ENCODE data around the gene UCK2. TPM values are rescaled to one million over a fixed set of nuclear protein-coding genes. Genes with fewer than 3 reads are reported as not detected.

Gene UCK2
- total RNA-seq, 1 donor from 2014 or later = 112 TPM

DNA sequence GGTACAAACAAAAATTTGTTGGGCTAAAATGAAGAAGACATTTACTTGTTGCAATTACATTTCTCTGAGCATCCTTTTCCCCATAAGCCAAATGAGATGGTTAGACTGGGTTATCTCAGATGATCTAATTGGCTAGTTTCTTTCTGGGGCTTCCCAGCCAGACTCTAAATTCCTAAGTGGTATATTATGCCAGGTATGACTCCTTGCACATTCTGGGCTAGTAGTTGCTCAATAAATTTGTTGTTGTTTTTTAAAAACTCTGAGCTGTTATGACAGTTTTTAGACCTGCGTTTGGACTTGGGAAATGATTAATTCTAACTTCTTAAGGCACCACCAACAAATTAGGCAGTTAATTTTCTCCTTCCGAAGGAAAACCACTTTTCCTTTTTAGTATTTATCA is 66.1 kb downstream of the UCK2 start:
- Mint-ChIP-seq H3K4me1 (ENCODE audit: low read depth) (peaks cover 21% of the 10 kb centered on the region), H3K27me3 (ENCODE audit: insufficient read depth) (no peaks in the 10 kb centered on the region), H3K9me3 (no peaks in the 10 kb centered on the region), H3K4me3 (no peak overlapping the region), H3K27ac (no peak overlapping the region), H3K36me3 (ENCODE audit: low read depth) (peaks cover 32% of the 10 kb centered on the region)
- DNase-seq (ENCODE audit: low spot score) = no peak
- intact Hi-C loops (cut with micrococcal nuclease) = no loop called here

DNA sequence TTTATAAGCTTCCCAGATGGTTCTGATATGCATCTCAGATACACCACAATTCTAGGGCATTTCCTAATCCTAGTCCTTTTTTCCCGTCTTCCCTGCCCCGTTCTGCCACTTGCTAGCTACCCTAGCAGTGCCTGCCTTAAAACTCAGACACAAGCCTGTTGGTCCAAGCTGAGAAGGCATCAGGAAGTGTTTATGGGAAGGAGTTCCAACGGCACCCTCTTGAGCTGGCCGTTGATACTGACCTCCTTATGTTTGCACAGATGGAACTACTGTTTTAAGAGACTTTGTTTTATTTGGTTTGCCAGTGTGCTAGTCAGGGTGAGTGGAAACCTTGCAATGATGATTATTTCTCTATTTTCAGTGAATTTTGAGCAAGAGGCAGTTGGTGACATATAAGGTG is 67.2 kb downstream of the UCK2 start:
- H3K27ac Mint-ChIP-seq = no peak overlapping the region
- H3K36me3 Mint-ChIP-seq (ENCODE audit: low read depth) = peaks cover 32% of the 10 kb centered on the region
- H3K9me3 Mint-ChIP-seq = no peaks in the 10 kb centered on the region

GRCh38 chr1:165895451-165895871 is 68.0 kb downstream of the UCK2 start:
- H3K27ac Mint-ChIP-seq = peak overlapping the region; percentile 32
- no peaks in the 10 kb centered on the region for H3K27me3 Mint-ChIP-seq (ENCODE audit: insufficient read depth)
- no peaks in the 10 kb centered on the region for H3K9me3 Mint-ChIP-seq
- H3K4me1 Mint-ChIP-seq (ENCODE audit: low read depth) = peaks cover 28% of the 10 kb centered on the region
- intact Hi-C loops (cut with micrococcal nuclease) = no loop called here
- no peak overlapping the region for H3K4me3 Mint-ChIP-seq
- H3K36me3 Mint-ChIP-seq (ENCODE audit: low read depth) = peaks cover 32% of the 10 kb centered on the region
- no peak for DNase-seq (ENCODE audit: low spot score)

More for the DNA sequence above, 67.2 kb downstream of the UCK2 start:
- intact Hi-C loops (cut with micrococcal nuclease) = no loop called here
- DNase-seq (ENCODE audit: low spot score) = no peak
- no peak overlapping the region for H3K4me3 Mint-ChIP-seq
- no peaks in the 10 kb centered on the region for H3K27me3 Mint-ChIP-seq (ENCODE audit: insufficient read depth)
- H3K4me1 Mint-ChIP-seq (ENCODE audit: low read depth) = peaks cover 21% of the 10 kb centered on the region

DNA sequence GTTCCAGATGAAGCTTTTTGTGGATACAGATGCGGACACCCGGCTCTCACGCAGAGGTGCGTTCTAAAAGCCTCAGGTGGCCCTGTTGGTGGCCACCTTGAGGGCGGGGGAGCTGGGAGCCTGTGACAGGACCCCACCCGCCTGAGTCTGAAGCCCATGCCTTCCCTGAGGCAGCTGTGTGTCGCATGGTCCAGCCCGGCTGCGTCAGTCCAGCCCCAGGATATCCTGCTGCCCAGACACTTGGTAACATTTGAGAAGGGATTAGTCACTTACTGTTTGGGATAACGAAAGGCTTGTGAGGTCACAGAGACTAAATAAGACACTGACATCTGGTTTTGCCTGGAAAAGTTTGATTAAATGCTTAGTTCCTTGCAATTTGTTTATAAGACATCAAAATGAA is 68.9 kb downstream of the UCK2 start:
- Mint-ChIP-seq H3K4me1 (ENCODE audit: low read depth) (peaks cover 28% of the 10 kb centered on the region), H3K27ac (no peak overlapping the region), H3K36me3 (ENCODE audit: low read depth) (peaks cover 33% of the 10 kb centered on the region), H3K27me3 (ENCODE audit: insufficient read depth) (no peaks in the 10 kb centered on the region), H3K9me3 (no peaks in the 10 kb centered on the region), H3K4me3 (no peak overlapping the region)
- intact Hi-C loops (cut with micrococcal nuclease) = no loop called here
- DNase-seq (ENCODE audit: low spot score) = no peak

DNA sequence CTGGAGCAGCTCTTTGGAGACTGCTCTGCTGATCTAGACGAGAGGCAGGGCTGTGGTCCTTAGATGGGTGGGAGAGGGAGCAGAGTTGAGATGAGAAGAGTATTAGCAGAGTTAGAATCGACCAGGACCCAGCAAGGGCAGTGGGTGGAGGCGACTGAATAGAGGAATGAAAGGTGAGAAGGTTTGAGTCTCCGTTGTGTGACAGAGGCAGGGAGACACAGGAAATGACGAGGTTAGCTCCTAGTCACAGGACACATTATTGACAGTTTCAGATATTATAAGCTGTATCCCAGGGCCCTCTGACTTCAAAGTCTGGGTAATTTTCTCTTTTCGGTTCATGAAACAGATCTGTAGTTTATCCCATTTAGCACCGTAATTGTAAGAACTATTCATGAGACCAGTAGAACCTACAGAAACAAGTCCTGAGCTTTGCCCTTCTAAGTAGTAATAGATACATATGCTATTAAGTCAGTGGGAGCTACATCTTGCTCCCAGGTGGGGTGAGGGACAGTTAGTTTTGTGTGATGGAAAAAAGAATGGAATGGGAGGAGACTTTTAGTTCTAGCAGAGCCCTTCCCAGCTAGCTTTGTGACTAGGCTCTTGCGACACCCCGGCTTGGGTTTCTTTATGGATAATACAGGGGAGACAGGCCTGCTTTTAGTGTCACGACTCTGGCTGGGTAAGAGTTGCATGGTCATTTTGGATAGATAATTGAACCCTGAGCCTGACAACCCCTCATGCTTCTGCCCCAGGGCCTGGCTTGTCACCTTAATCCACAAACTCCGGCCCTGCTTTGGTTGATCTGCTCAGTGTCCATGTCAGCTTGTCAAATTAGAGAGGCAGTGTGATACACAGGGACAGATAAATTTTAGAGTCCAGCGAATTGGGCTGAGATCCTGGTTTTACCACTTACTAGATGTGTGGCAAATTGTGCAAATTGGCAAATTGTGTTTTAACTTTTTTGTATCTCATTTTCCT is 70.2 kb downstream of the UCK2 start:
- Mint-ChIP-seq H3K4me1 (ENCODE audit: low read depth) (peaks cover 25% of the 10 kb centered on the region), H3K9me3 (no peaks in the 10 kb centered on the region), H3K36me3 (ENCODE audit: low read depth) (peaks cover 27% of the 10 kb centered on the region), H3K4me3 (no peak overlapping the region), H3K27ac (peak overlapping the region; percentile 24), H3K27me3 (ENCODE audit: insufficient read depth) (no peaks in the 10 kb centered on the region)
- intact Hi-C loops (cut with micrococcal nuclease) = no loop called here
- no peak for DNase-seq (ENCODE audit: low spot score)

GRCh38 chr1:165898837-165899236 is 71.4 kb downstream of the UCK2 start:
- H3K27ac Mint-ChIP-seq = peak overlapping the region; percentile 19
- DNase-seq (ENCODE audit: low spot score) = no peak
- H3K4me3 Mint-ChIP-seq = no peak overlapping the region
- peaks cover 21% of the 10 kb centered on the region for H3K4me1 Mint-ChIP-seq (ENCODE audit: low read depth)
- intact Hi-C loops (cut with micrococcal nuclease) = no loop called here
- H3K9me3 Mint-ChIP-seq = no peaks in the 10 kb centered on the region
- no peaks in the 10 kb centered on the region for H3K27me3 Mint-ChIP-seq (ENCODE audit: insufficient read depth)
- peaks cover 28% of the 10 kb centered on the region for H3K36me3 Mint-ChIP-seq (ENCODE audit: low read depth)

DNA sequence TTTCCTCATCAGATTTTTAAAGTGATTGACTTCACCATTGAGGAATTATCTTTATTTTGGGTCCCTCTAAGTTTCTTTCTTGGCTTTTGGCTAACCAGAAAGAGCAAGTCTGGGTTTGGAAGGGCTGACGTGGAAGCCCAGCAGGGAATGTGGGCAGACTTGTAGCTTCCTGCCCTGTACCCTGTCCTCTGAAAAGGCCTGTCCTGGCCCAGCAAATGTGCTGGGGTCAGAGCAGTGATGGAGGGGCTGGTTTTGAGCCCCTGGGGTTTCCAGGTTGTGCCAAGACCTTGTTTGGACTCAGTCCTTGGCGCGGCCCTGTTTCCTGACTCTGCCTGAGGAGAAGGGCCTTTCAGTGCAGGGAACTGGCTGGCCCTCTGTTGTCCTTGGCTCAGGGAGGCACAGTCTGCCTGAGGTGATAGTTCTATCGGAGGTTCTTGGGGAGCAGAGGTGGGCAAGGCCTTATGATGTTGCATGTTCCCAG is 72.1 kb downstream of the UCK2 start:
- peaks cover 28% of the 10 kb centered on the region for H3K36me3 Mint-ChIP-seq (ENCODE audit: low read depth)
- H3K4me1 Mint-ChIP-seq (ENCODE audit: low read depth) = peaks cover 21% of the 10 kb centered on the region
- intact Hi-C loops (cut with micrococcal nuclease) = no loop called here
- no peaks in the 10 kb centered on the region for H3K27me3 Mint-ChIP-seq (ENCODE audit: insufficient read depth)
- H3K27ac Mint-ChIP-seq = no peak overlapping the region
- no peak overlapping the region for H3K4me3 Mint-ChIP-seq
- no peaks in the 10 kb centered on the region for H3K9me3 Mint-ChIP-seq
- no peak for DNase-seq (ENCODE audit: low spot score)

- intact Hi-C loops (cut with micrococcal nuclease) = no loop called here
- H3K27ac Mint-ChIP-seq = peak overlapping the region; percentile 36
- H3K27me3 Mint-ChIP-seq (ENCODE audit: insufficient read depth) = no peaks in the 10 kb centered on the region
- DNase-seq (ENCODE audit: low spot score) = no peak
- H3K4me1 Mint-ChIP-seq (ENCODE audit: low read depth) = peaks cover 26% of the 10 kb centered on the region
- H3K36me3 Mint-ChIP-seq (ENCODE audit: low read depth) = peaks cover 28% of the 10 kb centered on the region
- H3K4me3 Mint-ChIP-seq = no peak overlapping the region
- H3K9me3 Mint-ChIP-seq = no peaks in the 10 kb centered on the region
Measured at GRCh38 chr1:165900576-165901380, 73.4 kb downstream of the UCK2 start.

GRCh38 chr1:165902565-165902964 is 75.2 kb downstream of the UCK2 start:
- Mint-ChIP-seq H3K27me3 (ENCODE audit: insufficient read depth) (no peaks in the 10 kb centered on the region), H3K36me3 (ENCODE audit: low read depth) (peaks cover 21% of the 10 kb centered on the region), H3K4me1 (ENCODE audit: low read depth) (peaks cover 17% of the 10 kb centered on the region), H3K4me3 (no peak overlapping the region), H3K27ac (no peak overlapping the region), H3K9me3 (no peaks in the 10 kb centered on the region)
- DNase-seq (ENCODE audit: low spot score) = no peak
- intact Hi-C loops (cut with micrococcal nuclease) = no loop called here

DNA sequence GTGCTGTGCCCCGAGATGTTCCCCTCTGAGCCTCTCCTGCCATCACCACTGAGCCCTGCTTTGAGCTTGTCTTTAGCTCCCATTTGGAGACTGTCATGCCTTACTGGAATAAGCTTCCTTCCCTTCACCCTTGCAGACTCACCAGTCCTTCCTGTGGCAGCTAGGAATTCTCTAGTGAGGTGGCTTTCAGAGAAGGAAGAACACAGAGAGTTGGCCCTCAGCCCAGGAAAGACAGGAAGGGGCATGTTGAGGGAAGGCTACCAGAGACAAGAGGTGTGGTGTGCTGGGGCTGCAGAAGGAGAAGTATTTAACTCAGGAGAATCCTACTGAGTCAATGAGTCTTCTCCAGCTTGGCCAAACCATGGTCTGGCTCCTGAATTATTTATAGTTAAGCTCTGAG is 76.3 kb downstream of the UCK2 start:
- no peaks in the 10 kb centered on the region for H3K27me3 Mint-ChIP-seq (ENCODE audit: insufficient read depth)
- peaks cover 13% of the 10 kb centered on the region for H3K4me1 Mint-ChIP-seq (ENCODE audit: low read depth)
- no peaks in the 10 kb centered on the region for H3K9me3 Mint-ChIP-seq
- no peak overlapping the region for H3K27ac Mint-ChIP-seq
- intact Hi-C loops (cut with micrococcal nuclease) = no loop called here
- H3K36me3 Mint-ChIP-seq (ENCODE audit: low read depth) = peaks cover 20% of the 10 kb centered on the region
- DNase-seq (ENCODE audit: low spot score) = no peak
- no peak overlapping the region for H3K4me3 Mint-ChIP-seq

GRCh38 chr1:165904948-165905347 is 77.5 kb downstream of the UCK2 start:
- DNase-seq (ENCODE audit: low spot score) = no peak
- intact Hi-C loops (cut with micrococcal nuclease) = no loop called here
- H3K27me3 Mint-ChIP-seq (ENCODE audit: insufficient read depth) = no peaks in the 10 kb centered on the region
- no peak overlapping the region for H3K4me3 Mint-ChIP-seq
- no peak overlapping the region for H3K27ac Mint-ChIP-seq
- H3K9me3 Mint-ChIP-seq = no peaks in the 10 kb centered on the region
- H3K4me1 Mint-ChIP-seq (ENCODE audit: low read depth) = peaks cover 12% of the 10 kb centered on the region
- H3K36me3 Mint-ChIP-seq (ENCODE audit: low read depth) = peaks cover 22% of the 10 kb centered on the region

GRCh38 chr1:165905853-165906252 is 78.4 kb downstream of the UCK2 start:
- intact Hi-C loops (cut with micrococcal nuclease) = no loop called here
- Mint-ChIP-seq H3K4me1 (ENCODE audit: low read depth) (peaks cover 7% of the 10 kb centered on the region), H3K36me3 (ENCODE audit: low read depth) (peaks cover 25% of the 10 kb centered on the region), H3K27ac (no peak overlapping the region), H3K27me3 (ENCODE audit: insufficient read depth) (no peaks in the 10 kb centered on the region), H3K4me3 (no peak overlapping the region), H3K9me3 (no peaks in the 10 kb centered on the region)
- no peak for DNase-seq (ENCODE audit: low spot score)
